Measurements from ENCODE around the gene LYPD3. TPM values are rescaled to one million over a fixed set of nuclear protein-coding genes. Genes with fewer than 3 reads are reported as not detected.

The LYPD3 gene
- polyA plus RNA-seq, 1 donor: 0.67 TPM

- no peak for DNase-seq (ENCODE audit: low read depth)
Observed at GRCh38 chr19:43486412-43486811, 21.0 kb upstream of the LYPD3 start.

GRCh38 chr19:43485951-43486350 lies 20.5 kb upstream of the LYPD3 start:
- DNase-seq (ENCODE audit: low read depth): no peak

DNA sequence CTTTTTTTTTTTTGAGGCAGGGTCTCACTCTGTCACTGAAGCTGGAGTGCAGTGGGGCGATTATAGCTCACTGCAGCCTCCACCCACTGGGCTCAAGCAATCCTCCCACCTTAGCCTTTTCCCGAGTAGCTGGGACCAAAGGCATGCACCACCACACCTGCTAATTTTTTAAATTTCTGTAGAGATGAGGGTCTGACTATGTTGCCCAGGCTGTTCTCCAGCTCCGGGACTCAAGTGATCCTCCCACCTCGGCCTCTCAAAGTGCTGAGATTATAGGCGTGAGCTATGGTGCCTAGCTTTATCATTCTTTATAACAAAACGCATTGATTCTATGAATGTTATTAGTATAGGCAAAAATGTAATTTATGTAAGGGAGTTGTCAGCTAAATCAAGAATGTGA lies 17.9 kb upstream of the LYPD3 start:
- DNase-seq (ENCODE audit: low read depth): no peak

DNA sequence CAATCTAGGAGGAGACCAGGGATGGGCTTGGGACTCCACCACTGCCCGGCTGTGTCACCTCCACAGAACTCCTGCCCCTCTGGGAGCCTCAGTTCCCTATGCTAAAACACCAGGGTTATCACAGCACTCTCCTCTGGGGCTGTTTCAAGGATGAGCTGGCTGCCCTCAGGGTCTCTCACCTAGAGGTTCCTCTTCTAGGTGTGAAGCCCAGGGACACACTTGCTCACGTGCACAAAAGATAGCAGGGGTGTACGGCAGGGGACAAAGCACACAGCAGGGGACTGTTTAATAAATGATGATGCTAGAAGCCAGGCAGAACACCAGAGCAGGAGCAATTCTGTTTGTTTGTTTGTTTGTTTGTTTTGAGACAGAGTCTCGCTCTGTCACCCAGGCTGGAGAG lies 16.8 kb upstream of the LYPD3 start:
- DNase-seq (ENCODE audit: low read depth): no peak

GRCh38 chr19:43481701-43482100 lies 16.3 kb upstream of the LYPD3 start:
- DNase-seq (ENCODE audit: low read depth): no peak

DNA sequence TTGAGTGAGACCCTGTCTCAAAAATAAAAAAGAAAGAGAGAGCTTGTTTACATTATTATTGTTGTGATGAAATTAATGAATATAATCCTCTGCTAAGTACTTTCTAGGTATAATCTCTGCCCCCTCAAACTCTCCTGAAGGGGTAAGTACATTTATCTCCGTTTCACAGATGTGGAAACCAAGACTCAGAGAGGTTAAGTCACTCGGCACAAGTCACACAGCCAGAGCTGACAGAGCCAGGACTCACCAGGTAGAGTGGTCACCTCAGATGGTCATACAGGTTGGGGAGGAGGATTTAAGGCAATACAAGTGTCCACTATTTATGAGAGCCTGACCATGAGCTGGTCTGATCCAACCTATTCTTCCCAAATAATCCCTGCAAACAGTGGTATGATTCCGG lies 15.2 kb upstream of the LYPD3 start:
- no peak for DNase-seq (ENCODE audit: low read depth)

GRCh38 chr19:43479961-43480561 lies 14.7 kb upstream of the LYPD3 start:
- DNase-seq (ENCODE audit: low read depth): no peak

DNA sequence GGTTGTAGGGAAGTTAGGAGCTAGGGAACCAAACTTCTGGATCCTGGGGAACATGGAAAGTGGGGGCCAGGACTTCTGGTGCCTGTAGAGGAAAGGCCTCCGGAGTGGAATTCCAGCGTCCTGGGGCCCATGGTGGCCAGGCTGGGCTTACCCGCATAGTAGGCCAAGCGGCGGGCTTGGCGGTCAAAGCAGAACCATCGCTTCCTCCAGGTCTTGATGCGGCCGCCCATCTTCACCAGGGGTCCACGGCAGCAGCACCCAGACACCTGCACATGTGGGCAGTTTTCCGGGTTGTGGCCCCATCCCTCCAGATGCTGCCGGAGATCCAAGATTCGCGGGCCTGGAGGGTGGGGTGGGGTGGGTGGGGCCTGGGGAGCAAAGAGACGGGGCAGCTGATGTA lies 13.8 kb upstream of the LYPD3 start:
- DNase-seq (ENCODE audit: low read depth): no peak

- no peak for DNase-seq (ENCODE audit: low read depth)
Observed at GRCh38 chr19:43478323-43478722, 12.9 kb upstream of the LYPD3 start.

GRCh38 chr19:43476606-43477005 lies 11.2 kb upstream of the LYPD3 start:
- no peak for DNase-seq (ENCODE audit: low read depth)

DNA sequence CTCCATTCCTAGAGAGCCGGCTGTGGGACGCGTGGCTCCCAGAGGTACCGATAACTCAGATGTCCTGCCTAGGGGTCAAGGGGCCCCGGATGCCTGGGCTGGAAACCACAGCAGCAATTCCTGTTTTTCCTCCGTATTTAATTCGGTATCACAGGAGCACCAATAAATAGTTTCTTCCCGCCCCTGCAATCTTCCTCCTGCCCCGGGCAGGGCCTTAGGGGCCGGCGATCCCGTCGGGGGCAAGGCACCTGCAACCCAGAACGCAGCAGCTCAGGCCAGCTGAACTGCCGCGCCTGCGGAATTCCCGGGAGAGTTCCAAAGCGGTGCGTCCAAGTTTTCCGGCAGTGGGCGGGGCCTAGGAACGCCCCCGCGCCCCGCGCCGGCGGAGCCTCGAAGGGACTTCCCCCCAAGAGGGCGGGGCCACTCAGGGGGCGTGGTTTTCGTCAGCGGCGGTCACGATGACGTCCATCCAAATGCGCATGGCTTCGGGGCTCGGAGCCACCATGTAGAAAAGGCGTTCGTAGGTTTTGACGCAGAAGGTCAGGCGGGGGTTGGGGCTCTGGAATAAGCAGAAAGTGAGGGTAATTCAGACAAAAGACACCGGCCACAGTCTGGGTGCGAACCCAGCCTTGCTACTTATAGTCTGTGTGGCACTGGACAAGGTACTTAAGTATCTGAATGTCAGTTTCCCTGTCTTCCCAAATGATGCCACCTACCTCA lies 9.7 kb upstream of the LYPD3 start:
- peak; percentile 68 for DNase-seq (ENCODE audit: low read depth)

DNA sequence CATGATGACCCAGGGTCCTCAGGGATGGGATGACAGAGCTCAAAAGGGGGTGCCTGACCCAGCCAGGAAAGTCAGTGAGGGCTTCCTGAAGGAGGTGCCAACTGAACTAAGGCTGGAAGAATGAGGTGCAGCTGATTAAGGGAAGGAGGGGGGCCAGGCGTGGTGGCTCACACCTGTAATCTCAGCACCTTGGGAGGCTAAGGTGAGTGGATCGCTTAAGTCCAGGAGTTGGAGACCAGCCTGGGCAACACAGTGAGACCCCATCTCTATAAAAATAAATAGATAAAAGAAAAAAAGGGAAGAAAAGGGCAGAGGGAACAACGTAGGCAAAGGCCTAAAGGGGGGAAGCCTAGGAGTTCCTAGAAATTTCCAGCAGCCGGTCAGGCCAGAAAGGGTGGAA lies 9.1 kb upstream of the LYPD3 start:
- no peak for DNase-seq (ENCODE audit: low read depth)

- DNase-seq (ENCODE audit: low read depth): no peak
Observed at GRCh38 chr19:43471091-43471490, 5.7 kb upstream of the LYPD3 start.

DNA sequence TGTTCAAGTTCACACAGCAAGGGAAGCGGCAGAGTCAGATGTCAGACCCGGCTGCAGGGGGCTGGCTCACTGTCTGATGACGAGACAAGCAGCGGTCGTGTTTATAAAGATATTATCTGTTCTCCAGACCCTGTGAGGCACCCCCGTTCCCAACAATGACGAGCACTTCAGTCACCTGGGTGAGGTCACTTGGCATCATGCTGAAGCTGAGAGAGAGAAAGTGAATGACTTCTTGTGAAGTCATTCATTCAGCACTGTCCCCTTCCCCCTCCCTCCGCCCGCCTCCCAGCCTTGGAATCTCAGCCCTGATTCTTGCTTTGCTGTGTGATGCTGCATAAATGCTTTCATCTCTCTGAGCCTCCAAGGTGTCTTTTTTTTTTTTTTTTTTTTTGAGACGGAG lies 4.9 kb upstream of the LYPD3 start:
- DNase-seq (ENCODE audit: low read depth): no peak

DNA sequence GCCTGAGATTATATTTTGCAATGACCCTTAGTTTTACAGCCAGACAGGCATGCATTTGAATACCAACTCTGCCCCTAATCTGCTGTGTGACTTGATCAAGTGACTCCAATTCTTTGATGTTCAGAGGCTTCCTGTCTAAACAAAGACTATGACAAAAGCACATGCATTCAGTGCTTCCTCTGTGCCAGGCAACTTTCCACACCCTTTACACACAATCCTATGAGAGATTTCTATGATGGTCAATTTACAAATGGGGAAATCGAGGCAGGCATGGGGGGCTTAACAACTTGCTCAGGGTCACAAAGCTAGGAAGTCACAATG lies 3.7 kb upstream of the LYPD3 start:
- no peak for DNase-seq (ENCODE audit: low read depth)

- DNase-seq (ENCODE audit: low read depth): no peak
Observed at GRCh38 chr19:43468354-43469159, 3.1 kb upstream of the LYPD3 start.

DNA sequence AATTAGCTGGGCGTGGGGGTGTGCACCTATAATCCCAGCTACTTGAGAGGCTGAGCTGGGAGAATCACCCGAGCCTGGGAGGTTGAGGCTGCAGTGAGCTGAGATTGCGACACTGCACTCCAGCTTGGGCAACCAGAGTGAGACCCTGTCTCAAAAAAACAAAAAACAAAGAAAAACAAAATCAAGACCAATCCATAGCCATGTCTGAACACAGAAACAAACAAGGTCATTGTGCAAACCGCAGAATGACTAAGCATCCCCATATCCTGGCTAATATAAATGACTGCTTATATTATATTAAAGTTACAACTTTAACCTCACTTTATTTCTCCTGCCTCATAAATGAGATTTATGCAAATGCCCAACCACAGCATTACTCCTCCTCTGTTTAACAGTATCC lies 2.3 kb upstream of the LYPD3 start:
- no peak for DNase-seq (ENCODE audit: low read depth)

DNA sequence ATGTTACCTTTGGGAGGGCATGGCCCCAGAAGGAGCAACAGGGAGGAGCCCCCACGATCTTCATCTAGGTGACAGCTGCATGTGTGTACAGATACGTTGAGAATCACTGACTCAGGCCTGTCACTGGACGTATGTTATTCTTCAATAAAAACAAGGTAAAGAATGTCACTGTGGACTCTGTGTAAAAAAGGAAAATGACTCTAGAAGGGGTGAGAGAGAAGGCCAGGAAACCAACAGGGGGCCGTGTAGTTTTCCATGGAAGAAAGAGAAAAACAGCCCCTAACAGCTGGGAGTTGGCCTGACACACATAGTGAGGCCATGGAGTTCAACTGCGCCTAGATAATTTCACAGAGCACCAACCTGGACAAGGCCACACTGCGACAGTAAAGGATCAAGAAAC lies 1.9 kb upstream of the LYPD3 start:
- no peak for DNase-seq (ENCODE audit: low read depth)

DNA sequence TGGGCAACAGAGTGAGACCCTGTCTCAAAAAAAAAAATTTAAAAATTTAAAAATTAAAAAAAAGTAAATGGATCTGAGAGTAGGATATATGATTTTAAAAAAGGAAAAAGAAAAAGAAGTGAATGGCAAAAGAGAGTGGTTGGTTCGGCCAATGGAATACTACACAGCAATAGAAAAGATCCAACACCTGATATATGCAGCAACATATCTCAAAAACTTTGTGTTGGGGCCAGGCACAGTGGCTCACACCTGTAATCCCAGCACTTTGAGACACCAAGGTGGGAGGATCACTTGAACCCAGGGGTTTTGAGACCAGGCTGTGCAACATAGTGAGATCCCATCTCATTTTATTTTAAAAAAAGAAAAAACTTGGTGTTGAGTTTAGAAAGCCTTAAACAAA lies 1.4 kb upstream of the LYPD3 start:
- DNase-seq (ENCODE audit: low read depth): no peak

DNA sequence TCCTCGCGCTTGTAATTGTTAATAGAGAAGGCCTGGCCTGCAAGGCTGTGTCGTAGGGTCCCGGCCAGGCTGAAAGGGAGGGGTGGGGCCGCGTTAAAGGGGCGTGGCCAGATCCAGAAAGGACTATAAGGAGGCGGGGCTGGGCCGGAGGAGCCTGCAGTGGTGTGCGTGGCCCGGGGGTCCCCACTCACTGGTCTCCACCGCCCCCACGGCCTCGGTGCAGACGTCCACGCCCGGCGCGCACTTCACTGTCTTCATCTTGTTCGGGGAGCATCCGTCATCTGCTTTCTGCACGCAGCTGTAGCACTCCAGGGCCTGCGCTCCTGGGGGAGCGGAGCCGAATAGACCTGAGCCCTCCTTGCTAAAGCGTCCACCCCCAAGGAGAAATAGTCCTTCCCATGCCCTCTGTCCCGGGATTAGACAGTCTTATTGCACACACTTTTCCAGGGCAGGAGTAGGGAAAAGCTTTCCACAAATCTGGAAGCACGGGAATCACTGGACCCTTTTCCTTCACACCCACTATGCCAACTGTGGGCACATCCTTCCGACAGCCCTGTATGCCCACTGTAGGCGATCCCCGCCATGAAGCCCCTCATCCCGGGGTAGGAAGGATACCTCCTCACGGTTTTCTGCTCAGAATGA lies 1.2 kb downstream of the LYPD3 start:
- no peak for DNase-seq (ENCODE audit: low read depth)

DNA sequence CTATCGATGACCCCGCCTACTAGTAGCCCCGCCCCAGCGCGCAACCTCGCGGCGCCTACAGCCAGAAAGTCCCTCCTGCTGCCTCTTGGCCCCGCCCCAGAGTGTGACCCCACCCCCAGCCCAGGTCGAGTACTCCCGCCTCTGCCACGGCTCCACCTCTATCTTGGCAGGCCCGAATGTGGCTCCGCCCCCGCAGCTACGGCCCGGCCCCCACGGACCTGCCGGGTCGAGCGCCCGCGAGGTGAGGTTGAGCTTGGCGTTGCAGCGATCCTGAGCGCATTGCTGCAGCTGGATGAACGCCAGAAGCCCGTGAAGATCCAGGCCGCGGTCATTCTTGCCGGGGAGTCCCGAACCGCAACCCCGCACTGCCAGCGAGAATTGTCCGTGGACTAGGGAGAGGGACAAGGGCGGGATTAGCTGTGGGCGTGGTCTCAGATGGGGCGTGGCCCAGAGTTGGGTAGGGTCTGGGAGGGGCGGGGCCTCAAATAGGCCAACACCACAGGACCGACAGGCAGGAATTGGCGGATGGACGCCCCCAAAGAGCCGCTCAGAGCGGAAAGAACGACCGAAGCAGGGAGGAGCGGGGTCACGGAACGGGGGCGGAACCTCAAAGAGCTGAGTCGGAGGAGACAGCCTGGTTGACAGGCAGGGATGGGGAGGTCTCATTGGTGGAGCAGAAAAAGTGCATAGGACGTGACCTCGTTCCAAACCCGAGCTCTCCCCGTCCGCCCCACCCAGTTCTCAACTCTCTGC lies 1.9 kb downstream of the LYPD3 start:
- DNase-seq (ENCODE audit: low read depth): peak; percentile 62

GRCh38 chr19:43462785-43463380 lies 2.5 kb downstream of the LYPD3 start:
- DNase-seq (ENCODE audit: low read depth): no peak

Data from forelimb muscle (tissue), 1 donor.